RWPE2 (cell line): ENCODE results near the gene NEK7.

Experiments used
- ATAC-seq: fragments of 200-7000 bp; cut with Tn5 transposase; 3 replicates; pipeline ENCODE4 v1.9.1; 2021; ENCODE audit warnings: low read depth
- DNase-seq: peaks from one replicate; pipeline ENCODE4 v3.0.0-alpha.2; 2020; ENCODE audit warnings: low spot score
- H3K27ac ChIP-seq: fragments of 450-650 bp; 2 replicates; pipeline ENCODE4 v1.5.1; 2017; ENCODE audit warnings: mild to moderate bottlenecking; ENCODE audit not compliant: poor library complexity, severe bottlenecking
- H3K27me3 ChIP-seq: fragments of 250-450 bp; sonication (Bioruptor Pico); 2 replicates; pipeline ENCODE4 v1.5.1; 2021; ENCODE audit warnings: mild to moderate bottlenecking, moderate library complexity; ENCODE audit not compliant: insufficient read depth, poor library complexity, severe bottlenecking
- H3K36me3 ChIP-seq: fragments of 250-450 bp; sonication (Bioruptor Pico); 2 replicates; pipeline ENCODE4 v1.5.1; 2020; ENCODE audit warnings: low read depth, mild to moderate bottlenecking, moderate library complexity
- H3K4me1 ChIP-seq: fragments of 250-450 bp; sonication (Bioruptor Pico); 2 replicates; pipeline ENCODE4 v1.5.1; 2021; ENCODE audit warnings: mild to moderate bottlenecking, moderate library complexity; ENCODE audit not compliant: insufficient read depth, poor library complexity, severe bottlenecking
- H3K4me3 ChIP-seq: fragments of 250-450 bp; sonication (Bioruptor Pico); 2 replicates; pipeline ENCODE4 v1.5.1; 2021; ENCODE audit warnings: mild to moderate bottlenecking, moderate library complexity; ENCODE audit not compliant: severe bottlenecking
- H3K9me3 ChIP-seq: fragments of 250-450 bp; sonication (Bioruptor Pico); 2 replicates; pipeline ENCODE4 v1.5.1; 2021; ENCODE audit warnings: mild to moderate bottlenecking, moderate library complexity; ENCODE audit not compliant: severe bottlenecking
- CTCF ChIP-seq: fragments of 450-650 bp; IDR thresholded peaks from one replicate; pipeline ENCODE4 v1.5.1; 2017; ENCODE audit warnings: mild to moderate bottlenecking, moderate library complexity; ENCODE audit not compliant: poor library complexity, severe bottlenecking

Gene NEK7

GRCh38 chr1:198203434-198203833 is 46.6 kb downstream of the NEK7 start:
- DNase-seq (no peak), ATAC-seq (no peak)
- no peak for TF ChIP-seq CTCF
- no peaks in the 10 kb centered on the region for H3K27me3 ChIP-seq
- H3K4me3 ChIP-seq = no peak overlapping the region
- H3K27ac ChIP-seq = no peak overlapping the region
- H3K36me3 ChIP-seq = no peaks in the 10 kb centered on the region
- no peaks in the 10 kb centered on the region for H3K4me1 ChIP-seq
- no peaks in the 10 kb centered on the region for H3K9me3 ChIP-seq

- no peak overlapping the region for H3K27ac ChIP-seq
- no peak overlapping the region for H3K4me3 ChIP-seq
- ATAC-seq (no peak), DNase-seq (no peak)
- no peaks in the 10 kb centered on the region for H3K27me3 ChIP-seq
- TF ChIP-seq CTCF = no peak
- no peaks in the 10 kb centered on the region for H3K4me1 ChIP-seq
- H3K36me3 ChIP-seq = no peaks in the 10 kb centered on the region
- no peaks in the 10 kb centered on the region for H3K9me3 ChIP-seq
These were observed 48.4 kb downstream of the NEK7 start for GRCh38 chr1:198205016-198205684.

- no peak for DNase-seq
These were observed 49.5 kb downstream of the NEK7 start for GRCh38 chr1:198206292-198206691.

GRCh38 chr1:198211696-198212095 is 54.9 kb downstream of the NEK7 start:
- Histone ChIP-seq H3K36me3 (peaks cover 4% of the 10 kb centered on the region; the same call in 1 of the 2 replicates), H3K27ac (no peak overlapping the region), H3K4me1 (no peaks in the 10 kb centered on the region), H3K9me3 (peaks cover 16% of the 10 kb centered on the region), H3K27me3 (no peaks in the 10 kb centered on the region), H3K4me3 (no peak overlapping the region)
- DNase-seq (no peak), ATAC-seq (no peak)
- TF ChIP-seq CTCF = no peak

More at GRCh38 chr1:198206292-198206691, 49.5 kb downstream of the NEK7 start:
- Histone ChIP-seq H3K27ac (no peak overlapping the region), H3K9me3 (no peaks in the 10 kb centered on the region), H3K27me3 (no peaks in the 10 kb centered on the region), H3K4me3 (no peak overlapping the region), H3K36me3 (no peaks in the 10 kb centered on the region), H3K4me1 (no peaks in the 10 kb centered on the region)
- ATAC-seq = no peak
- TF ChIP-seq CTCF = peak; percentile 28

GRCh38 chr1:198212126-198212525 is 55.3 kb downstream of the NEK7 start:
- Histone ChIP-seq H3K9me3 (peaks cover 16% of the 10 kb centered on the region), H3K4me3 (no peak overlapping the region), H3K27ac (no peak overlapping the region), H3K36me3 (peaks cover 4% of the 10 kb centered on the region; the same call in 1 of the 2 replicates), H3K4me1 (no peaks in the 10 kb centered on the region), H3K27me3 (no peaks in the 10 kb centered on the region)
- no peak for DNase-seq
- no peak for TF ChIP-seq CTCF
- no peak for ATAC-seq
